ENCODE data around the gene SHANK3. TPM values are rescaled to one million over a fixed set of nuclear protein-coding genes. Genes with fewer than 3 reads are reported as not detected.

SHANK3 gene
- 0.16 and 0.25 TPM in 2 replicates for total RNA-seq

GRCh38 chr22:50672471-50673230, at the start of gene SHANK3:
Gene SHANK3 (plus strand): TSS chr22:50672823.
- peaks cover 3% of the 10 kb centered on the region for H3K4me1 Mint-ChIP-seq (ENCODE audit: low read depth)
- H3K36me3 Mint-ChIP-seq (ENCODE audit: low read depth), result no peaks in the 10 kb centered on the region
- intact Hi-C loops (cut with micrococcal nuclease), result no loop called here
- no peak for DNase-seq (ENCODE audit: low spot score)
- no peaks in the 10 kb centered on the region for H3K9me3 Mint-ChIP-seq
- no peak within 1 kb of the TSS for H3K27ac Mint-ChIP-seq
- H3K27me3 Mint-ChIP-seq (ENCODE audit: low read depth), result peaks cover 54% of the 10 kb centered on the region
- peak within 1 kb of the TSS; percentile 22 for H3K4me3 Mint-ChIP-seq (ENCODE audit: low read depth)

- no peaks in the 10 kb centered on the region for H3K27me3 Mint-ChIP-seq (ENCODE audit: low read depth)
- DNase-seq (ENCODE audit: low spot score), result no peak
- peaks cover 44% of the 10 kb centered on the region for H3K4me1 Mint-ChIP-seq (ENCODE audit: low read depth)
- peak overlapping the region; percentile 28 for H3K27ac Mint-ChIP-seq
- H3K36me3 Mint-ChIP-seq (ENCODE audit: low read depth), result no peaks in the 10 kb centered on the region
- intact Hi-C loops (cut with micrococcal nuclease), result loop anchor here (5.0 kb wide), 2 partner anchors 68 to 282 kb away; partner anchors contain the start of gene PPP6R2
- H3K4me3 Mint-ChIP-seq (ENCODE audit: low read depth), result no peak overlapping the region
- H3K9me3 Mint-ChIP-seq, result no peaks in the 10 kb centered on the region
Measured at GRCh38 chr22:50624347-50625130, 48.1 kb upstream of the SHANK3 start.

- H3K36me3 Mint-ChIP-seq (ENCODE audit: low read depth), result no peaks in the 10 kb centered on the region
- H3K4me1 Mint-ChIP-seq (ENCODE audit: low read depth), result peaks cover 40% of the 10 kb centered on the region
- H3K9me3 Mint-ChIP-seq, result no peaks in the 10 kb centered on the region
- H3K27ac Mint-ChIP-seq, result no peak overlapping the region
- intact Hi-C loops (cut with micrococcal nuclease), result loop anchor here (5.0 kb wide), 1 partner anchor 67 kb away; no protein-coding TSS in a partner anchor
- no peak overlapping the region for H3K4me3 Mint-ChIP-seq (ENCODE audit: low read depth)
- no peak for DNase-seq (ENCODE audit: low spot score)
- H3K27me3 Mint-ChIP-seq (ENCODE audit: low read depth), result no peaks in the 10 kb centered on the region
Measured at GRCh38 chr22:50625131-50625567, 47.5 kb upstream of the SHANK3 start.

- no peak overlapping the region for H3K27ac Mint-ChIP-seq
- intact Hi-C loops (cut with micrococcal nuclease), result loop anchor here (5.0 kb wide), 1 partner anchor 67 kb away; no protein-coding TSS in a partner anchor
- H3K9me3 Mint-ChIP-seq, result no peaks in the 10 kb centered on the region
- H3K27me3 Mint-ChIP-seq (ENCODE audit: low read depth), result no peaks in the 10 kb centered on the region
- H3K4me3 Mint-ChIP-seq (ENCODE audit: low read depth), result no peak overlapping the region
- peaks cover 36% of the 10 kb centered on the region for H3K4me1 Mint-ChIP-seq (ENCODE audit: low read depth)
- no peak for DNase-seq (ENCODE audit: low spot score)
- H3K36me3 Mint-ChIP-seq (ENCODE audit: low read depth), result no peaks in the 10 kb centered on the region
Measured at GRCh38 chr22:50625568-50626313, 46.9 kb upstream of the SHANK3 start.

GRCh38 chr22:50626314-50626849, 46.2 kb upstream of the SHANK3 start:
- no peaks in the 10 kb centered on the region for H3K36me3 Mint-ChIP-seq (ENCODE audit: low read depth)
- no peaks in the 10 kb centered on the region for H3K9me3 Mint-ChIP-seq
- DNase-seq (ENCODE audit: low spot score), result no peak
- H3K27ac Mint-ChIP-seq, result peak overlapping the region; percentile 72
- intact Hi-C loops (cut with micrococcal nuclease), result loop anchor here (5.0 kb wide), 1 partner anchor 66 kb away; no protein-coding TSS in a partner anchor
- no peaks in the 10 kb centered on the region for H3K27me3 Mint-ChIP-seq (ENCODE audit: low read depth)
- peaks cover 30% of the 10 kb centered on the region for H3K4me1 Mint-ChIP-seq (ENCODE audit: low read depth)
- peak overlapping the region; percentile 74 for H3K4me3 Mint-ChIP-seq (ENCODE audit: low read depth)

- Mint-ChIP-seq H3K4me3 (ENCODE audit: low read depth) (peak overlapping the region; percentile 81), H3K36me3 (ENCODE audit: low read depth) (no peaks in the 10 kb centered on the region), H3K27ac (peak overlapping the region; percentile 72), H3K4me1 (ENCODE audit: low read depth) (peaks cover 23% of the 10 kb centered on the region), H3K27me3 (ENCODE audit: low read depth) (no peaks in the 10 kb centered on the region), H3K9me3 (no peaks in the 10 kb centered on the region)
- intact Hi-C loops (cut with micrococcal nuclease), result loop anchor here (5.0 kb wide), 1 partner anchor 65 kb away; no protein-coding TSS in a partner anchor
- DNase-seq (ENCODE audit: low spot score), result no peak
Measured at GRCh38 chr22:50626850-50627641, 45.6 kb upstream of the SHANK3 start.

- Mint-ChIP-seq H3K27me3 (ENCODE audit: low read depth) (no peaks in the 10 kb centered on the region), H3K4me1 (ENCODE audit: low read depth) (peaks cover 15% of the 10 kb centered on the region), H3K36me3 (ENCODE audit: low read depth) (no peaks in the 10 kb centered on the region), H3K9me3 (no peaks in the 10 kb centered on the region), H3K27ac (peak within 1 kb of the TSS; percentile 53), H3K4me3 (ENCODE audit: low read depth) (peak within 1 kb of the TSS; percentile 92)
- peak; percentile 77 for DNase-seq (ENCODE audit: low spot score)
- intact Hi-C loops (cut with micrococcal nuclease), result loop anchor here (5.0 kb wide), 1 partner anchor 64 kb away; no protein-coding TSS in a partner anchor
Measured at GRCh38 chr22:50627642-50628542, 44.7 kb upstream of the SHANK3 start, which contains the start of gene ARSA. Gene ARSA (minus strand): TSS chr22:50628152. CDS start chr22:50627779, 373 bp downstream.

- Mint-ChIP-seq H3K27ac (peak overlapping the region; percentile 53), H3K36me3 (ENCODE audit: low read depth) (no peaks in the 10 kb centered on the region), H3K9me3 (no peaks in the 10 kb centered on the region), H3K27me3 (ENCODE audit: low read depth) (no peaks in the 10 kb centered on the region), H3K4me3 (ENCODE audit: low read depth) (peak overlapping the region; percentile 92), H3K4me1 (ENCODE audit: low read depth) (peaks cover 15% of the 10 kb centered on the region)
- intact Hi-C loops (cut with micrococcal nuclease), result loop anchor here (5.0 kb wide), 1 partner anchor 64 kb away; no protein-coding TSS in a partner anchor
- DNase-seq (ENCODE audit: low spot score), result no peak
Measured at GRCh38 chr22:50628543-50629134, 44.0 kb upstream of the SHANK3 start.

- intact Hi-C loops (cut with micrococcal nuclease), result no loop called here
- no peak for DNase-seq (ENCODE audit: low spot score)
- Mint-ChIP-seq H3K27ac (no peak overlapping the region), H3K4me3 (ENCODE audit: low read depth) (no peak overlapping the region), H3K27me3 (ENCODE audit: low read depth) (no peaks in the 10 kb centered on the region), H3K9me3 (no peaks in the 10 kb centered on the region), H3K4me1 (ENCODE audit: low read depth) (peaks cover 15% of the 10 kb centered on the region), H3K36me3 (ENCODE audit: low read depth) (no peaks in the 10 kb centered on the region)
Measured at GRCh38 chr22:50630376-50630775, 42.2 kb upstream of the SHANK3 start.

- peaks cover 11% of the 10 kb centered on the region for H3K4me1 Mint-ChIP-seq (ENCODE audit: low read depth)
- H3K27ac Mint-ChIP-seq, result no peak overlapping the region
- no peaks in the 10 kb centered on the region for H3K9me3 Mint-ChIP-seq
- no peaks in the 10 kb centered on the region for H3K36me3 Mint-ChIP-seq (ENCODE audit: low read depth)
- intact Hi-C loops (cut with micrococcal nuclease), result no loop called here
- H3K4me3 Mint-ChIP-seq (ENCODE audit: low read depth), result no peak overlapping the region
- no peaks in the 10 kb centered on the region for H3K27me3 Mint-ChIP-seq (ENCODE audit: low read depth)
- no peak for DNase-seq (ENCODE audit: low spot score)
Measured at GRCh38 chr22:50633086-50633485, 39.5 kb upstream of the SHANK3 start.

All from activated T-helper 2 cell treated with anti-CD3 and anti-CD28 coated beads, Interferon-gamma antibody, Interleukin-2, Interleukin-4, amounts not matched to agents 10 μg/mL and 5 μg/mL and 100 μg/mL, durations not matched to agents 14 hours and 24 hours and 36 hours (primary cell).